HepG2 (cell line): Measurements from ENCODE around the gene EEF1A2. TPM values are rescaled to one million over a fixed set of nuclear protein-coding genes. Genes with fewer than 3 reads are reported as not detected.
A peak's percentile ranks its signal among the peaks of the same experiment; 100 is the strongest.

Experiments used
- ATF1 ChIP-seq: IDR thresholded peaks from 2 replicates; pipeline ENCODE4 v1.6.1; 2016; ENCODE audit warnings: mild to moderate bottlenecking, control low read depth
- FOXA3 ChIP-seq: IDR thresholded peaks from 2 replicates; pipeline ENCODE4 v1.6.1; 2016; ENCODE audit warnings: missing genetic modification reagents, missing compliant biosample characterization
- NR2C2 ChIP-seq: sonication (generic); formaldehyde crosslinking; IDR thresholded peaks from 2 replicates; pipeline ENCODE4 v1.4.0; 2020; ENCODE audit warnings: missing genetic modification reagents, mild to moderate bottlenecking, moderate library complexity, borderline replicate concordance
- NRL ChIP-seq: sonication (generic); formaldehyde crosslinking; IDR thresholded peaks from 2 replicates; pipeline ENCODE4 v1.5.0; 2020; ENCODE audit warnings: missing genetic modification reagents, mild to moderate bottlenecking, moderate library complexity, borderline replicate concordance
- REST ChIP-seq, 2 experiments: IDR thresholded peaks; 2 replicates each; pipeline ENCODE4 v1.6.1; 2011 to 2012; ENCODE audit warnings: low read length in 2 of 2, borderline replicate concordance in 1 of 2, low read depth in 1 of 2, mild to moderate bottlenecking in 1 of 2, moderate library complexity in 1 of 2
- RFXANK ChIP-seq: IDR thresholded peaks from 2 replicates; pipeline ENCODE4 v1.6.1; 2016
- SAFB2 ChIP-seq: sonication (generic); formaldehyde crosslinking; IDR thresholded peaks from 2 replicates; pipeline ENCODE4 v1.5.1; 2020; ENCODE audit warnings: missing genetic modification reagents, low read depth, mild to moderate bottlenecking, borderline replicate concordance
- TCF12 ChIP-seq, 2 experiments: fragments of 450-650 bp in 1 of 2; sonication (generic) in 1 of 2; formaldehyde crosslinking in 1 of 2; IDR thresholded peaks; 2 replicates each; pipeline versions ENCODE4 v1.6.1 to v1.8.0; 2017 to 2022; ENCODE audit warnings: antibody characterized with exemption in 1 of 2, mild to moderate bottlenecking in 1 of 2, missing genetic modification reagents in 1 of 2, moderate library complexity in 1 of 2
- TFAP4 ChIP-seq: sonication (generic); IDR thresholded peaks from 2 replicates; pipeline ENCODE4 v1.6.1; 2016; ENCODE audit warnings: low read depth, borderline replicate concordance
- ZMYM3 ChIP-seq: sonication (generic); formaldehyde crosslinking; IDR thresholded peaks from 2 replicates; pipeline ENCODE4 v1.5.1; 2020; ENCODE audit warnings: mild to moderate bottlenecking, missing genetic modification reagents
- ZNF556 ChIP-seq: sonication (generic); formaldehyde crosslinking; IDR thresholded peaks from 2 replicates; pipeline ENCODE4 v1.4.0; 2020; ENCODE audit warnings: mild to moderate bottlenecking, missing genetic modification reagents, borderline replicate concordance
- polyA plus RNA-seq, 8 experiments: library from polyadenylated mRNA; depleted of rRNA in 3 of 8; stranded (reverse) in 7 of 8; unstranded in 1 of 8; fragments of >200 nt; fragmentation: Illumina TruSeq in 4 of 8; extraction: Trizol in 4 of 8; gene quantifications; 2 replicates each; pipeline versions ENCODE4 v1.2.1 to v1.2.3, GENCODE V29; 2011 to 2016; ENCODE audit warnings: low read depth in 4 of 8, missing spikeins in 1 of 8, mixed read lengths in 1 of 8; ENCODE audit not compliant: insufficient read depth in 1 of 8
- total RNA-seq, 5 experiments: library from RNA; depleted of rRNA; stranded (reverse); fragments of >200 nt; fragmentation: Illumina TruSeq; extraction: Trizol; gene quantifications; 2 replicates each; pipeline ENCODE4 v1.2.3, GENCODE V29; 2016; ENCODE audit warnings: low read depth in 1 of 5
- TF ChIP-seq, protein P1 (sequence below): fragments of 450-650 bp; IDR thresholded peaks from 2 replicates; pipeline ENCODE4 v1.6.1; 2016
- TF ChIP-seq, protein P2 (sequence below): sonication (generic); formaldehyde crosslinking; IDR thresholded peaks from 2 replicates; pipeline ENCODE4 v1.4.0; 2020; ENCODE audit warnings: missing genetic modification reagents
- TF ChIP-seq, protein P3 (sequence below): sonication (generic); formaldehyde crosslinking; IDR thresholded peaks from 2 replicates; pipeline ENCODE4 v1.4.0; 2020; ENCODE audit warnings: missing genetic modification reagents, borderline replicate concordance

EEF1A2 gene
- total and polyA plus RNA-seq, 2 of the 13 experiments (the other 11 are each of a cell fraction or from before 2014, with no cell fraction given) = 0.44 to 0.87 TPM

GRCh38 chr20:63544241-63544957 lies 45.5 kb upstream of the EEF1A2 start (continued):
- TF ChIP-seq, protein P1, sequence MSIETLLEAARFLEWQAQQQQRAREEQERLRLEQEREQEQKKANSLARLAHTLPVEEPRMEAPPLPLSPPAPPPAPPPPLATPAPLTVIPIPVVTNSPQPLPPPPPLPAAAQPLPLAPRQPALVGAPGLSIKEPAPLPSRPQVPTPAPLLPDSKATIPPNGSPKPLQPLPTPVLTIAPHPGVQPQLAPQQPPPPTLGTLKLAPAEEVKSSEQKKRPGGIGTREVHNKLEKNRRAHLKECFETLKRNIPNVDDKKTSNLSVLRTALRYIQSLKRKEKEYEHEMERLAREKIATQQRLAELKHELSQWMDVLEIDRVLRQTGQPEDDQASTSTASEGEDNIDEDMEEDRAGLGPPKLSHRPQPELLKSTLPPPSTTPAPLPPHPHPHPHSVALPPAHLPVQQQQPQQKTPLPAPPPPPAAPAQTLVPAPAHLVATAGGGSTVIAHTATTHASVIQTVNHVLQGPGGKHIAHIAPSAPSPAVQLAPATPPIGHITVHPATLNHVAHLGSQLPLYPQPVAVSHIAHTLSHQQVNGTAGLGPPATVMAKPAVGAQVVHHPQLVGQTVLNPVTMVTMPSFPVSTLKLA = no peak
- TF ChIP-seq NR2C2 (CRISPR knock-in tag) = peak; percentile 34; the same call in 1 of the 2 replicates
- TF ChIP-seq REST (IDR thresholded peaks at IDR 0.05; ENCODE audit: borderline replicate concordance in 1 of 2, low read depth in 1 of 2, low read length in 2 of 2) = no peak
- TF ChIP-seq ZMYM3 (CRISPR knock-in tag) = 0 out of 2 replicates have a peak, but pooled peaks have one; percentile 47
- TF ChIP-seq TCF12 (IDR thresholded peaks at IDR 0.05) = no peak
- TF ChIP-seq TCF12 (CRISPR knock-in tag; IDR thresholded peaks at IDR 0.05) = no peak
- TF ChIP-seq FOXA3 (CRISPR knock-in tag) = peak; percentile 43
- TF ChIP-seq, protein P2, sequence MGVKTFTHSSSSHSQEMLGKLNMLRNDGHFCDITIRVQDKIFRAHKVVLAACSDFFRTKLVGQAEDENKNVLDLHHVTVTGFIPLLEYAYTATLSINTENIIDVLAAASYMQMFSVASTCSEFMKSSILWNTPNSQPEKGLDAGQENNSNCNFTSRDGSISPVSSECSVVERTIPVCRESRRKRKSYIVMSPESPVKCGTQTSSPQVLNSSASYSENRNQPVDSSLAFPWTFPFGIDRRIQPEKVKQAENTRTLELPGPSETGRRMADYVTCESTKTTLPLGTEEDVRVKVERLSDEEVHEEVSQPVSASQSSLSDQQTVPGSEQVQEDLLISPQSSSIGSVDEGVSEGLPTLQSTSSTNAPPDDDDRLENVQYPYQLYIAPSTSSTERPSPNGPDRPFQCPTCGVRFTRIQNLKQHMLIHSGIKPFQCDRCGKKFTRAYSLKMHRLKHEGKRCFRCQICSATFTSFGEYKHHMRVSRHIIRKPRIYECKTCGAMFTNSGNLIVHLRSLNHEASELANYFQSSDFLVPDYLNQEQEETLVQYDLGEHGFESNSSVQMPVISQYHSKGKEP (CRISPR knock-in tag) = no peak
- TF ChIP-seq SAFB2 (CRISPR knock-in tag) = peak; percentile 56; the same call in 1 of the 2 replicates
- TF ChIP-seq, protein P3, sequence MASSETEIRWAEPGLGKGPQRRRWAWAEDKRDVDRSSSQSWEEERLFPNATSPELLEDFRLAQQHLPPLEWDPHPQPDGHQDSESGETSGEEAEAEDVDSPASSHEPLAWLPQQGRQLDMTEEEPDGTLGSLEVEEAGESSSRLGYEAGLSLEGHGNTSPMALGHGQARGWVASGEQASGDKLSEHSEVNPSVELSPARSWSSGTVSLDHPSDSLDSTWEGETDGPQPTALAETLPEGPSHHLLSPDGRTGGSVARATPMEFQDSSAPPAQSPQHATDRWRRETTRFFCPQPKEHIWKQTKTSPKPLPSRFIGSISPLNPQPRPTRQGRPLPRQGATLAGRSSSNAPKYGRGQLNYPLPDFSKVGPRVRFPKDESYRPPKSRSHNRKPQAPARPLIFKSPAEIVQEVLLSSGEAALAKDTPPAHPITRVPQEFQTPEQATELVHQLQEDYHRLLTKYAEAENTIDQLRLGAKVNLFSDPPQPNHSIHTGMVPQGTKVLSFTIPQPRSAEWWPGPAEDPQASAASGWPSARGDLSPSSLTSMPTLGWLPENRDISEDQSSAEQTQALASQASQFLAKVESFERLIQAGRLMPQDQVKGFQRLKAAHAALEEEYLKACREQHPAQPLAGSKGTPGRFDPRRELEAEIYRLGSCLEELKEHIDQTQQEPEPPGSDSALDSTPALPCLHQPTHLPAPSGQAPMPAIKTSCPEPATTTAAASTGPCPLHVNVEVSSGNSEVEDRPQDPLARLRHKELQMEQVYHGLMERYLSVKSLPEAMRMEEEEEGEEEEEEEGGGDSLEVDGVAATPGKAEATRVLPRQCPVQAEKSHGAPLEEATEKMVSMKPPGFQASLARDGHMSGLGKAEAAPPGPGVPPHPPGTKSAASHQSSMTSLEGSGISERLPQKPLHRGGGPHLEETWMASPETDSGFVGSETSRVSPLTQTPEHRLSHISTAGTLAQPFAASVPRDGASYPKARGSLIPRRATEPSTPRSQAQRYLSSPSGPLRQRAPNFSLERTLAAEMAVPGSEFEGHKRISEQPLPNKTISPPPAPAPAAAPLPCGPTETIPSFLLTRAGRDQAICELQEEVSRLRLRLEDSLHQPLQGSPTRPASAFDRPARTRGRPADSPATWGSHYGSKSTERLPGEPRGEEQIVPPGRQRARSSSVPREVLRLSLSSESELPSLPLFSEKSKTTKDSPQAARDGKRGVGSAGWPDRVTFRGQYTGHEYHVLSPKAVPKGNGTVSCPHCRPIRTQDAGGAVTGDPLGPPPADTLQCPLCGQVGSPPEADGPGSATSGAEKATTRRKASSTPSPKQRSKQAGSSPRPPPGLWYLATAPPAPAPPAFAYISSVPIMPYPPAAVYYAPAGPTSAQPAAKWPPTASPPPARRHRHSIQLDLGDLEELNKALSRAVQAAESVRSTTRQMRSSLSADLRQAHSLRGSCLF (CRISPR knock-in tag) = no peak
- TF ChIP-seq RFXANK (CRISPR knock-in tag) = no peak
- peak; percentile 60 for TF ChIP-seq NRL (CRISPR knock-in tag)
- TF ChIP-seq ATF1 (CRISPR knock-in tag) = no peak
- peak; percentile 44; the same call in 1 of the 2 replicates for TF ChIP-seq TFAP4
- TF ChIP-seq ZNF556 = 0 out of 2 replicates have a peak, but pooled peaks have one; percentile 55
